ENCODE data around the gene BAIAP3. TPM values are rescaled to one million over a fixed set of nuclear protein-coding genes. Genes with fewer than 3 reads are reported as not detected.

The BAIAP3 gene
- total and polyA plus RNA-seq, 2 of the 8 experiments (the other 6 are each of a cell fraction or from before 2014, with no cell fraction given), result 2.9 to 6.8 TPM

- peak; percentile 19 for TF ChIP-seq TAF7 (optimal IDR thresholded peaks at IDR 0.05; ENCODE audit: borderline replicate concordance, low read depth, low read length)
- no peak for TF ChIP-seq SRF (IDR thresholded peaks at IDR 0.05; ENCODE audit: low read depth, low read length)
These were observed 46.0 kb downstream of the BAIAP3 start (continued) for GRCh38 chr16:1379304-1380076.
